ENCODE data around the gene GGNBP2.
"Not testable (repeated sequence)": the region's sequence is repeated elsewhere in the genome, so short reads cannot be mapped to it uniquely, and the experiment has no call there.

GGNBP2 gene

DNA sequence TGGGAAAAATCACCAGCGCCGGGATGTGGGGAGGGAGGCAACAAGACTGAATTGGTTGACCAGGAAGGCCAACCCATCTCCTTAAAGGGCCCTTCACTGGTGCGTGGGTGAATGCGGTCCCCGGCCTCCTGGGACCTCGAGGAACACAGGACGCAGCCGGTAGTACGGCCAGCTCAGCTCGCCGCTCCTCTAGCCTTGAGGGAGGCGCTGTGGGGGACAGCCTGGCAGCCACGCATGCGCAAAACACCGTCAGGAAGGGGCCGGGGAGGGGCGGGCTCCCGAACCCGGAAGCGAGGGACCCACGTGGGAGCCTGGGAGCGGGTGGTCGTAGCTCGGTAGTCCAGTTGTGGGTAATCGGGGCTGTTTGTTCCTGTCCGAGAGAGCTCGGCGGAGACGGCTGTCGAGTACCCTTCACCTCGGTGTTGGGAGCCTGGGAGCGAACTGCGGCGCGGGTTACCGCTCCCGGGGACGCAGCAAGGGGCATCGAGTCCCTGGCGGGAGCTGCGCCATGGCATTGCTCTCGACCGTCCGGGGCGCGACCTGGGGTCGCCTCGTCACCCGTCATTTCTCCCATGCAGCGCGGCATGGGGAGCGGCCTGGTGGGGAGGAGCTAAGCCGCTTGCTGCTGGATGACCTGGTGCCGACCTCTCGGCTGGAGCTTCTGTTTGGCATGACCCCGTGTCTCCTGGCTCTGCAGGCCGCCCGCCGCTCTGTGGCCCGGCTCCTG is 56.7 kb downstream of the GGNBP2 start, which contains the start of gene MRM1:
Gene MRM1 (plus strand): TSS at position 281 of the 727 bp plus-strand sequence. CDS start 228 bp downstream, at position 509.
- DNase-seq (ENCODE audit: low read depth, low spot score) = peak; percentile 53

DNA sequence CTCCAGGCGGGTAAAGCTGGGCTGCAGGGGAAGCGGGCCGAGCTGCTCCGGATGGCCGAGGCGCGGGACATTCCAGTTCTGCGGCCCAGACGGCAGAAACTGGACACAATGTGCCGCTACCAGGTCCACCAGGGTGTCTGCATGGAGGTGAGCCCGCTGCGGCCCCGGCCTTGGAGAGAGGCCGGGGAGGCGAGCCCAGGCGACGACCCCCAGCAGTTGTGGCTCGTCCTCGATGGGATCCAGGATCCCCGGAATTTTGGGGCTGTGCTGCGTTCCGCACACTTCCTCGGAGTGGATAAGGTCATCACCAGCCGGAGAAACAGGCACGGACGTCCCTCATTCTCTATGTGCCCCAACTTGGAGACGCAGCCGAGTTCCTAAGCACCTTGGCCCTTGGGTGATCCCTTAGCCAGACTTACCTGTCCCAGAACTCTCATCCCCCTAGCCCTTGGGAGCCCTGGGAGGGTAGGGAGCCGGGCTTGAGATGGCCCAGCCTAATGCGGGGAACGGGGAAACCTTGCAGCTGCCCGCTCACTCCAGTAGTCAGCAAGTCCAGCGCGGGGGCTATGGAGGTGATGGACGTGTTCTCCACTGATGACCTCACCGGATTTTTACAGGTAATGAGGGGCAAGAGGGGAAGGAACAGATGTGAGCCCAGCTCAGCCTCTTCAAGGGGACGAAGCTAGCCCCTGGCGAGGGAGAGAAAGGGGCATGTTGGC is 57.5 kb downstream of the GGNBP2 start:
- DNase-seq (ENCODE audit: low read depth, low spot score) = no peak

- peak; percentile 22 for DNase-seq (ENCODE audit: low read depth, low spot score)
Observed at GRCh38 chr17:36602924-36603384, 58.2 kb downstream of the GGNBP2 start.

GRCh38 chr17:36605028-36605427 is 60.3 kb downstream of the GGNBP2 start:
- not testable (repeated sequence) for DNase-seq (ENCODE audit: low read depth, low spot score)

DNA sequence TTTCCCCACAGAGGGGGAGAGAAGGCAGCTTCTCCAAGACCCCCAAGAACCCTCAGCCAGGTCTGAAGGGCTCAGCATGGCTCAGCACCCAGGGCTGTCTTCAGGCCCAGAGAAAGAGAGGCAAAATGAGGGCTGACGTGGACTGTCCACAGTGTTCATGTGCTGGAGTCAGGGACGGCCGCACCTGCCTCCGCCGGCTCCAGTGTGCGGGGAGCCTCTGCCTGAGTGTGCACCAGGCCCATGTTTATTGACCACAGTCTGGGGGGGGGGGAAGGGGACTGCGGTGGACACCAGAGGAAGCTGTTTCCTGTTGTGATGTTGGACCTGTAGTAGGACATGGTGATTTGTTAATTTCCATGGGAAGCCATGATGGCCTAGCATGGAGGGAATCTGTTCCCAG is 63.6 kb downstream of the GGNBP2 start:
- no peak for DNase-seq (ENCODE audit: low read depth, low spot score)

DNA sequence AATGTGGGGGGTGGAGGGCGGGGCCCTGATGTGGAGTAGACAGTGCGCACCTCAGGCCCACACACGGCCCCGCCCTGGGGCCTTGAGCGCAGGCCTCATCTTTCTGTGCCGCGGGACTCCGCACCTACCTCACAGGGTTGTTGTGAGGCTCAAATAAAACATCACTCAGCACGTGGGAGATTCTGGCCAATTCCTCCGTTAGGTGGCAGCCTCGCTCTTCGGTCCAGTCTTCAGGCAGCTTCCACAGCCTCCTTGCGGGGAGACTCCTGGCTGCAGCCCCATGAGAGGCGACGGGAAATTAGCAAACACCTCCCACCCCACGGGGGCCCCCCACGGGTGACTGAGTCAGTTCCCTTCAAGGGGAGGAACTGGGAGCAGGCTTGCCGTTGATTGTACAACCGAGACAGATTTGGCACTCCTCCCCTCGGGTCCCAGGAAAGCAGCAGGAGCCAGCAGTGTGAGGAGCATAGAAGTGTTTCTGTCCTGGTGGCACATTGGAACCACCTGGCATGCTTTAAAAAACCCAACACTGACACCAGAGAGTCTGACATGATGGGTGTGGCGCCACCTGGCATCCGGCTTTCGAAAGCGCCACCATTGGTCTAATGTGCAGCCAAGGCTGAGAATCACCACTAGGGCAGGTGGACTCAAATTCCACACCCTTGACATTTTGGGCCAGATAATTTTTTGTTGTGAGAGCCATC is 64.2 kb downstream of the GGNBP2 start:
- DNase-seq (ENCODE audit: low read depth, low spot score) = no peak

DNA sequence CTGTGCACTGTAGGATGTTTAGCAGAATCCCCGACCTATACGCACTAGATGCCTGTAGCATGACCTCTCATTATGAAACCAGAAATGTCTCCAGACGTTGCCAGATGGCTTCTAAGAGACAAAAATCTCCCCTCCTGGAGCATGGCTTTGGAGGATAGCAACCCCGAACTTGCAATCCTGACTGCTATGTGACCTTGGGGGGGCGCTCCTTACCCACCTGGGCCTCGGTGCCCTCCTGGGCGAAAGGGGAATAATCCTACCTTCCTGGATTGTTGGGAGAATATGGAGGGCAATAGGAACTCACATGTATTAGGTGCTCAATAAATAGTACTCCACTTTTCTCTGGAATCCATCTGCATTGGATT is 64.8 kb downstream of the GGNBP2 start:
- no peak for DNase-seq (ENCODE audit: low read depth, low spot score)

DNA sequence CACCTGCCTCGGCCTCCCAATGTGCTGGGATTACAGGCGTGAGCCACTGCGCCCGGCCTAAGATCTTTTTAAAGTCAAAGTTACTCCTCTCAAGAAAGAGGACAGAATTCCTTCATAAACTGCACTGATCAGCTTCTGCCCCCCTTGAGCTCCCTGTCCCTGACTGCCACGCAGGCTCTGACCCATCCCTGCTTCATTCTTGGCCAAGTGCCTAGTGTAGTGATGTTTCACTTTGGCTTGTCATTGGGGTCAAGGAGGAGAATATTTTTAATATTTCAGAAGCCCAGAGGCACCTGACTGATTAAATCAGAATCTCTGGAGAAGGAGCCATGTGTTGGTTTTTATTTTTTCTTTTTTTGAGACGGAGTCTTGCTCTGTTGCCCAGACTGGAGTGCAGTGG is 65.8 kb downstream of the GGNBP2 start:
- DNase-seq (ENCODE audit: low read depth, low spot score) = no peak

GRCh38 chr17:36611345-36612072 is 66.8 kb downstream of the GGNBP2 start:
- DNase-seq (ENCODE audit: low read depth, low spot score) = no peak

- no peak for DNase-seq (ENCODE audit: low read depth, low spot score)
Observed at GRCh38 chr17:36612323-36612722, 67.6 kb downstream of the GGNBP2 start.

GRCh38 chr17:36613155-36613554 is 68.4 kb downstream of the GGNBP2 start:
- DNase-seq (ENCODE audit: low read depth, low spot score) = no peak

GRCh38 chr17:36614081-36614480 is 69.4 kb downstream of the GGNBP2 start:
- DNase-seq (ENCODE audit: low read depth, low spot score) = no peak

- no peak for DNase-seq (ENCODE audit: low read depth, low spot score)
Observed at GRCh38 chr17:36614933-36615332, 70.2 kb downstream of the GGNBP2 start.

- no peak for DNase-seq (ENCODE audit: low read depth, low spot score)
Observed at GRCh38 chr17:36616061-36617029, 71.6 kb downstream of the GGNBP2 start.

DNA sequence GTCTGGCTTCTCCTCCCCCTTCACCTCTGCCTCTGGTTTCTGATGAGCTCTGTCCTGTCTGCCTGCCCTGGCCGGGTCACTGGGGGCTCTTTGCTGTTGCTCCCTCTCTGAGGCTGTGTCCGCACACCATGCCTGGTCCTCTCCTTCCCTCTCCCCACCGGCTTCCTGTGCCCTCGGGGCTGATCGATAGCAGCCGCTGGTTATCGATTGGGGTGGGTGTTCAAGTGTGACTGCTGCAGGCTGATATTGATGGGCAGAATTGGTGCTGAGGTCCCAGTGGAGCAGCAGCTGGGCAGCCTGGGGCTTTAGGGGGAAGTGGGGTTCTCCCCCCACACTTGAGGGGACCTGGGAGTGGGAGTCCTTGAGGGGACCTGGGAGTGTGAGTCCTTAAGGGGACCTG is 73.1 kb downstream of the GGNBP2 start:
- no peak for DNase-seq (ENCODE audit: low read depth, low spot score)

GRCh38 chr17:36623281-36623680 is 78.6 kb downstream of the GGNBP2 start:
- DNase-seq (ENCODE audit: low read depth, low spot score) = no peak

DNA sequence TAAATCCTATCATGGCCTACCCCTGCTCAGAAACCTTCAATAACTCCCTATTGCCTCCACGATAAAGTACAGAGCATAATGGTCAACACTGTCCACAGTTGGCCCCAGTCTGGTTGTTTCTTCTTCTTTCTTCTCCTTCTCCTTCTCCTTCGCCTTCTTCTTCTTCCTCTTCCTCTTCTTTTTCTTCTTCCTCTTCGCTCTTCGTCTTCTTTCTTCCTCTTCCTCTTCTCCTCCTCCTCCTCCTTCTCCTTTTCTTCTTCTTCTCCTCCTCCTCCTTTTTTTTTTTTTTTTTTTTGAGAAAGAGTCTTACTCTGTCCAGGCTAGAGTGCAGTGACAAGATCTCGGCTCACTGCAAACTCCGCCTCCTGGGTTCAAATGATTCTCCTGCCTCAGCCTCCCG is 80.5 kb downstream of the GGNBP2 start:
- no peak for DNase-seq (ENCODE audit: low read depth, low spot score)

DNA sequence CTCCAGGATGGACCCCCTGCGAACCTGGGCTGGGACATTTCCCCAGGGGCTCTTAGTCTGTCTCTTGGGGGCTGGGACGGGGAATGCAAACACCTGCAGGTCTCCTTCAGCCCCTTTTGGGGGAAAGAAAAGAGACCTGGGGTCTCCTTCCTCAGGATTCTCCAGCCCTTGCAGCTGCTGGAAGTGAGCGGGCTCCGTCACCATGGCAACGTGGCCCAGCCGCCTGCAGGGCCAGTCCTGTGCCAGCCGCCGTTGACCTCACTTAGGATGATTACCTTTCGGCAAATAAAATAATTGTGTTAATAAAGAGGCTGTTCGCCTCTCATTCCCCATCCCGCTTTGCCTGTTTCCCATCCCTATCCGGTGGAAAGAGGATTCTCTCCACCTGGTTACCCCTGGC is 82.4 kb downstream of the GGNBP2 start:
- DNase-seq (ENCODE audit: low read depth, low spot score) = no peak

GRCh38 chr17:36628576-36628975 is 83.9 kb downstream of the GGNBP2 start:
- DNase-seq (ENCODE audit: low read depth, low spot score) = no peak

- no peak for DNase-seq (ENCODE audit: low read depth, low spot score)
Observed at GRCh38 chr17:36629252-36629847, 84.6 kb downstream of the GGNBP2 start.

All from brain pericyte (primary cell).